Hepatocyte (in vitro differentiated cells): ENCODE results near the gene TREML1.

Source experiments
- EZH2 ChIP-seq: fragments of 200-600 bp; sonication (generic); IDR thresholded peaks from 2 replicates; pipeline ENCODE4 v1.6.1; 2016; ENCODE audit warnings: antibody characterized with exemption, mild to moderate bottlenecking, borderline replicate concordance
- EZH2phosphoT487 ChIP-seq: fragments of 200-600 bp; sonication (generic); IDR thresholded peaks from one replicate; pipeline ENCODE4 v1.6.1; 2018; ENCODE audit warnings: antibody characterized with exemption, mild to moderate bottlenecking, low read depth, moderate library complexity; ENCODE audit not compliant: unreplicated experiment, severe bottlenecking
- TF ChIP-seq, protein P1 (sequence below): fragments of 200-600 bp; sonication (generic); IDR thresholded peaks from 2 replicates; pipeline ENCODE4 v1.5.1; 2016; ENCODE audit warnings: antibody characterized with exemption, mild to moderate bottlenecking; ENCODE audit not compliant: poor library complexity

DNA sequence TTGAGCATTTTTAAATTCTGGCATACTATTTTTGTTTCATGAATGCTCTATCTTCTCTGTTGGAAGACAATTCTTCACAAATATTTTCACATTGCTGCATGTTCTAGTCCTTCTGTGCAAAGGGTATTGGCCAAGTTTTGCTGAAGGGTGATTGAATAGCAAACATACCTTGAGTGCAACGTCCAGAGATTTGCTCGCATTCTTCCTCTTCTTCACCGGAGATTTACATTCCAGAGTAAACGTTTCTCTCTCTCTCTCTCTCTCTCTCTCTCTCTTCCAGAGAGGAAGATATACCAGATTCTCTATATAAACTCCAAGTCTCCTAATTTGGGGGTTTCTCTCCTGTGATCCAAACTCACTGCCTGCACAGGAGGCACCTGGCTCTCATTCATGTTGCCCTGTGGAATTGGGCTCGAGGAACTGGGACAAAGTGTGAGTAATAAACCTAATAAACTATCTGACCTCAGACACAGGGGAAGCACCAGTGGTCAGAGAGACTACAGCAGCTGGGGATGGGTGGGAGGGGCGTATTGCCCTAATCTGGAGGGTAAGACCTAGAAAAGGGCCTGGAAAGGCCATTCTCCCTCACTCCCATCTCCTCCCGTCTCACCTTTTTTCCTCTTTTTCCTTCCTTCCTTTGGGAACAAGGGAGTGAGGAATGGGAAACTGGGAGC lies 1.1 kb upstream of the TREML1 start:
- no peak for TF ChIP-seq EZH2phosphoT487
- TF ChIP-seq, protein P1, sequence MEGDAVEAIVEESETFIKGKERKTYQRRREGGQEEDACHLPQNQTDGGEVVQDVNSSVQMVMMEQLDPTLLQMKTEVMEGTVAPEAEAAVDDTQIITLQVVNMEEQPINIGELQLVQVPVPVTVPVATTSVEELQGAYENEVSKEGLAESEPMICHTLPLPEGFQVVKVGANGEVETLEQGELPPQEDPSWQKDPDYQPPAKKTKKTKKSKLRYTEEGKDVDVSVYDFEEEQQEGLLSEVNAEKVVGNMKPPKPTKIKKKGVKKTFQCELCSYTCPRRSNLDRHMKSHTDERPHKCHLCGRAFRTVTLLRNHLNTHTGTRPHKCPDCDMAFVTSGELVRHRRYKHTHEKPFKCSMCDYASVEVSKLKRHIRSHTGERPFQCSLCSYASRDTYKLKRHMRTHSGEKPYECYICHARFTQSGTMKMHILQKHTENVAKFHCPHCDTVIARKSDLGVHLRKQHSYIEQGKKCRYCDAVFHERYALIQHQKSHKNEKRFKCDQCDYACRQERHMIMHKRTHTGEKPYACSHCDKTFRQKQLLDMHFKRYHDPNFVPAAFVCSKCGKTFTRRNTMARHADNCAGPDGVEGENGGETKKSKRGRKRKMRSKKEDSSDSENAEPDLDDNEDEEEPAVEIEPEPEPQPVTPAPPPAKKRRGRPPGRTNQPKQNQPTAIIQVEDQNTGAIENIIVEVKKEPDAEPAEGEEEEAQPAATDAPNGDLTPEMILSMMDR: no peak
- no peak for TF ChIP-seq EZH2
